Mononuclear cell (primary cell): ENCODE data around the gene GIMAP5. TPM values are rescaled to one million over a fixed set of nuclear protein-coding genes. Genes with fewer than 3 reads are reported as not detected.
A peak's percentile ranks its signal among the peaks of the same experiment; 100 is the strongest.

Experiments used
- H3K27me3 ChIP-seq: 2 replicates; pipeline ENCODE4 v1.6.0; 2011; ENCODE audit warnings: low read length, control low read depth; ENCODE audit not compliant: insufficient read depth
- H3K4me1 ChIP-seq: 2 replicates; pipeline ENCODE4 v1.5.1; 2011; ENCODE audit warnings: mild to moderate bottlenecking, low read length, control low read depth; ENCODE audit not compliant: insufficient read depth
- H3K4me3 ChIP-seq: 2 replicates; pipeline ENCODE4 v1.5.1; 2011; ENCODE audit warnings: mild to moderate bottlenecking, low read length, moderate library complexity
- H3K9me3 ChIP-seq: 2 replicates; pipeline ENCODE4 v1.5.1; 2011; ENCODE audit warnings: low read depth, mild to moderate bottlenecking, control low read depth, low read length
- total RNA-seq: library from RNA; depleted of rRNA; stranded (reverse); fragments of >200 nt; gene quantifications from one replicate; pipeline ENCODE4 v1.2.3, GENCODE V29; 2012

GIMAP5 gene
- total RNA-seq, 1 donor, result 102 TPM

GRCh38 chr7:150727381-150727780 is 9.8 kb upstream of the GIMAP5 start:
- H3K4me3 ChIP-seq, result no peak overlapping the region
- no peaks in the 10 kb centered on the region for H3K27me3 ChIP-seq
- peaks cover 11% of the 10 kb centered on the region for H3K4me1 ChIP-seq
- H3K9me3 ChIP-seq, result peaks cover 9% of the 10 kb centered on the region

GRCh38 chr7:150728011-150728410 is 9.2 kb upstream of the GIMAP5 start:
- Histone ChIP-seq H3K4me3 (no peak overlapping the region), H3K9me3 (peaks cover 9% of the 10 kb centered on the region), H3K27me3 (no peaks in the 10 kb centered on the region), H3K4me1 (peaks cover 13% of the 10 kb centered on the region)

DNA sequence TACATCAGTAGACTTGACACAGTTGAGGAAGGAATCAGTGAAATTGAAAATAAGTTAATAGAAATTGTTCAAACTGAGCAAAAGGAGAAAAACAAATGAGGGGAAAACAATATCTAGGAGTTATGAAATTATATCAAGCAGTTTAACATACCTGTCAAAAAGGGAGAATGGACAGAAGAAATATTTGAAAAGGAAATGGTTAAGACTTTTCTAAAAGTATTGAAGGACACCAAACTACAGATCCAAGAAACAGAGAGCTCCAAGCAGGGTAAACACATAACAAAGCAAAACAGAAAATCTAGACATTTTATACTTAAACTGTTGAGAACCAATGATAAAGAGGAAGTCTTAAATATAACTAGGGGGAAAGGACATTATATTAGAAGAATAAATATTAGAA is 8.6 kb upstream of the GIMAP5 start:
- Histone ChIP-seq H3K4me1 (peaks cover 16% of the 10 kb centered on the region), H3K27me3 (no peaks in the 10 kb centered on the region), H3K9me3 (peaks cover 9% of the 10 kb centered on the region), H3K4me3 (no peak overlapping the region)

GRCh38 chr7:150731916-150732315 is 5.3 kb upstream of the GIMAP5 start:
- Histone ChIP-seq H3K9me3 (peaks cover 9% of the 10 kb centered on the region), H3K4me1 (peaks cover 32% of the 10 kb centered on the region), H3K4me3 (no peak overlapping the region), H3K27me3 (no peaks in the 10 kb centered on the region)

- Histone ChIP-seq H3K9me3 (peaks cover 7% of the 10 kb centered on the region), H3K4me1 (peaks cover 35% of the 10 kb centered on the region), H3K4me3 (no peak overlapping the region), H3K27me3 (no peaks in the 10 kb centered on the region)
These were observed 4.3 kb upstream of the GIMAP5 start for GRCh38 chr7:150732786-150733481.

DNA sequence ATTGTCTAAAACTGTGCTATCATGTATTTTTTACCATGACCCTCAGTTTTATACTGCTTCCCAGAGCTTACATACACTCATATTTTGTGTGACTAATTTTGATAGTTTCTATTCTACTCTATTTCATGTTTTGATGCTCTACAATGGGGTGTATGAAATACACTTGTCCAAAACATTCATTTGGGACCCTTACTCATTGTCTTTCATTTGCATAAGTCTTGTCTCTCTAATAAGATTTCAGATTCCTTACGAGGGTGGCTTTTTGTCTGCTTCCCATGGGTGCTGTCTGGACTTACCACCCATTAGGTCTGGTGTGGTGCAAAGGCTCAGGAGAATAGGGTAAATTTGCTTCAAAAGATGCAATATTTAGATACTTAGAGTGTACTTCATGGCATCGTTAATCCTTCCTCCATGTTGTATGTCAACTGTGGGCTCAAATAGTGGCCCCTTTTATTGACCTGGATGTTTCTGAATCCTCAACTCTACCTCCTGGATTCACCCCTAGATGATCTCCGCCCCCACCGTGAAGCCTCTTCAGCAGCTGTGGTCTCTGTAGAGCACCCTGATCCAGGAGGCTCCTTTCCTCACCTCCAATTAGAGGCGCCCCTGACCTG is 3.6 kb upstream of the GIMAP5 start:
- H3K27me3 ChIP-seq, result no peaks in the 10 kb centered on the region
- H3K9me3 ChIP-seq, result peaks cover under 1% of the 10 kb centered on the region
- H3K4me3 ChIP-seq, result no peak overlapping the region
- peaks cover 41% of the 10 kb centered on the region for H3K4me1 ChIP-seq

DNA sequence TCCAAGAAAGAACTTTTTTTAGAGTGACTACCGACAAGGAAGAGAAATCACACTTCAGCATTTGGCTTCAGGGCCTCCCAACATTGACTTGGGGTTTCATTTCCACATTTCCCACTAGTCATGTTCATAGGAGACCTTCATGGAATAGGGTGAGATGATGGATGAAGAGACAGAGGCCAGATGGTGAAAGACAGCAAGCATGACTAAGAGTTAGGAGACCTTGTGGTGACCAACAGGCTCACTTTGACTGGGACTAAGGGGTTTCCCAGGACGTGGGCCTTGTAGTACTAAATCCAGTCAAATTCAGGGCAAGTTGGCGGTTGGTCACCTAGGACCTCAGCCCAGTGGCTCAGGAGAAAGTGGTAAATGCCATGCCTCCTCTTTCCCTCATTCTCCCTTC is 3.0 kb upstream of the GIMAP5 start:
- Histone ChIP-seq H3K27me3 (no peaks in the 10 kb centered on the region), H3K4me3 (no peak overlapping the region), H3K4me1 (peaks cover 47% of the 10 kb centered on the region), H3K9me3 (no peaks in the 10 kb centered on the region)

- Histone ChIP-seq H3K4me3 (no peak overlapping the region), H3K4me1 (peaks cover 61% of the 10 kb centered on the region), H3K27me3 (no peaks in the 10 kb centered on the region)
These were observed 1.4 kb upstream of the GIMAP5 start for GRCh38 chr7:150735596-150736358.

GRCh38 chr7:150736864-150737263 is 354 bp upstream of the GIMAP5 start:
- no peaks in the 10 kb centered on the region for H3K27me3 ChIP-seq
- H3K4me3 ChIP-seq, result peak overlapping the region; percentile 79
- H3K9me3 ChIP-seq, result no peaks in the 10 kb centered on the region
- peaks cover 70% of the 10 kb centered on the region for H3K4me1 ChIP-seq

More at GRCh38 chr7:150735596-150736358, 1.4 kb upstream of the GIMAP5 start:
- no peaks in the 10 kb centered on the region for H3K9me3 ChIP-seq

- Histone ChIP-seq H3K9me3 (no peaks in the 10 kb centered on the region), H3K27me3 (no peaks in the 10 kb centered on the region), H3K4me1 (peaks cover 66% of the 10 kb centered on the region), H3K4me3 (peak overlapping the region; percentile 79)
These were observed 874 bp downstream of the GIMAP5 start for GRCh38 chr7:150738092-150738491.

DNA sequence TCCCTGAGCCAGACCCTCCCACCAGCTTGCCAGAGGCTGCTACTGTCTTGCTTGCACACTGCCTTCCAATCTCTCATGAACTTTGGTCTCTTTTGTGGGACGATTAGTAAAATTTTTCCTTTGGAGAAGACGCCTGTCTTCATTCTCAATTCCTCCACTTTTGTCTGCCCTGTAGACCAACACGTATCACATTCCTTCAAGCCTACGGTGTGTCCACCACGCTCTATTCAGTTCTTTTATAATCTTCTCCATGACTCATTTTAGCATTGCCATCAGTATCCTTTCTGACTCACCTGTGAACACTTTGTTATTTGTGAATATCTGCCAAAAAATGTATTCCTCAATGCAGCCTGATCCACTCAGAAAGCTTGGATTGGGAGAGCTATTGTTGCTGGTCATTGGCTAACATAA is 1.4 kb downstream of the GIMAP5 start:
- Histone ChIP-seq H3K4me3 (peak overlapping the region; percentile 79), H3K4me1 (peaks cover 67% of the 10 kb centered on the region), H3K27me3 (no peaks in the 10 kb centered on the region), H3K9me3 (no peaks in the 10 kb centered on the region)

- Histone ChIP-seq H3K4me3 (peak overlapping the region; percentile 79), H3K27me3 (no peaks in the 10 kb centered on the region), H3K9me3 (no peaks in the 10 kb centered on the region), H3K4me1 (peaks cover 71% of the 10 kb centered on the region)
These were observed 1.8 kb downstream of the GIMAP5 start for GRCh38 chr7:150739033-150739432.

GRCh38 chr7:150740053-150740452 is 2.8 kb downstream of the GIMAP5 start:
- Histone ChIP-seq H3K4me1 (peaks cover 72% of the 10 kb centered on the region), H3K4me3 (peak overlapping the region; percentile 79), H3K27me3 (no peaks in the 10 kb centered on the region), H3K9me3 (no peaks in the 10 kb centered on the region)

DNA sequence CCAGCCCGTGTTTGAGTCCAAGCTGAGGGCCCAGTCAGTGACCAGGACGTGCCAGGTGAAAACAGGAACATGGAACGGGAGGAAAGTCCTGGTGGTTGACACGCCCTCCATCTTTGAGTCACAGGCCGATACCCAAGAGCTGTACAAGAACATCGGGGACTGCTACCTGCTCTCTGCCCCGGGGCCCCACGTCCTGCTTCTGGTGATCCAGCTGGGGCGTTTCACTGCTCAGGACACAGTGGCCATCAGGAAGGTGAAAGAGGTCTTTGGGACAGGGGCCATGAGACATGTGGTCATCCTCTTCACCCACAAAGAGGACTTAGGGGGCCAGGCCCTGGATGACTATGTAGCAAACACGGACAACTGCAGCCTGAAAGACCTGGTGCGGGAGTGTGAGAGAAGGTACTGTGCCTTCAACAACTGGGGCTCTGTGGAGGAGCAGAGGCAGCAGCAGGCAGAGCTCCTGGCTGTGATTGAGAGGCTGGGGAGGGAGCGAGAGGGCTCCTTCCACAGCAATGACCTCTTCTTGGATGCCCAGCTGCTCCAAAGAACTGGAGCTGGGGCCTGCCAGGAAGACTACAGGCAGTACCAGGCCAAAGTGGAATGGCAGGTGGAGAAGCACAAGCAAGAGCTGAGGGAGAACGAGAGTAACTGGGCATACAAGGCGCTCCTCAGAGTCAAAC is 5.2 kb downstream of the GIMAP5 start:
- peak overlapping the region; percentile 7 for H3K4me3 ChIP-seq
- H3K27me3 ChIP-seq, result no peaks in the 10 kb centered on the region
- H3K4me1 ChIP-seq, result peaks cover 78% of the 10 kb centered on the region
- H3K9me3 ChIP-seq, result no peaks in the 10 kb centered on the region
